Measurements from ENCODE around the gene C1orf116.

C1orf116 gene

GRCh38 chr1:207019661-207020060 lies 12.9 kb downstream of the C1orf116 start:
- DNase-seq (ENCODE audit: low read depth): no peak

GRCh38 chr1:207019161-207019560 lies 13.4 kb downstream of the C1orf116 start:
- no peak for DNase-seq (ENCODE audit: low read depth)

GRCh38 chr1:207018707-207019106 lies 13.8 kb downstream of the C1orf116 start:
- no peak for DNase-seq (ENCODE audit: low read depth)

GRCh38 chr1:207017615-207018559 lies 14.7 kb downstream of the C1orf116 start:
- DNase-seq (ENCODE audit: low read depth): no peak

- no peak for DNase-seq (ENCODE audit: low read depth)
Measured at GRCh38 chr1:207015791-207016190, 16.8 kb downstream of the C1orf116 start.

GRCh38 chr1:207014728-207015127 lies 17.8 kb downstream of the C1orf116 start:
- DNase-seq (ENCODE audit: low read depth): no peak

- DNase-seq (ENCODE audit: low read depth): no peak
Measured at GRCh38 chr1:207013321-207014085, 19.1 kb downstream of the C1orf116 start.

- DNase-seq (ENCODE audit: low read depth): no peak
Measured at GRCh38 chr1:207010726-207011125, 21.8 kb downstream of the C1orf116 start.

GRCh38 chr1:207009945-207010344 lies 22.6 kb downstream of the C1orf116 start:
- DNase-seq (ENCODE audit: low read depth): no peak

- DNase-seq (ENCODE audit: low read depth): no peak
Measured at GRCh38 chr1:207009182-207009850, 23.2 kb downstream of the C1orf116 start.

- peak; percentile 96 for DNase-seq (ENCODE audit: low read depth)
Measured at GRCh38 chr1:207007352-207008033, 25.1 kb downstream of the C1orf116 start.

- no peak for DNase-seq (ENCODE audit: low read depth)
Measured at GRCh38 chr1:207006914-207007313, 25.6 kb downstream of the C1orf116 start.

- DNase-seq (ENCODE audit: low read depth): no peak
Measured at GRCh38 chr1:207006083-207006482, 26.5 kb downstream of the C1orf116 start.

GRCh38 chr1:207004931-207005830 lies 27.4 kb downstream of the C1orf116 start:
- no peak for DNase-seq (ENCODE audit: low read depth)

GRCh38 chr1:207003210-207003609 lies 29.3 kb downstream of the C1orf116 start:
- no peak for DNase-seq (ENCODE audit: low read depth)

- no peak for DNase-seq (ENCODE audit: low read depth)
Measured at GRCh38 chr1:207002724-207003146, 29.8 kb downstream of the C1orf116 start.

GRCh38 chr1:207001492-207002245 lies 30.9 kb downstream of the C1orf116 start:
- DNase-seq (ENCODE audit: low read depth): no peak

- no peak for DNase-seq (ENCODE audit: low read depth)
Measured at GRCh38 chr1:207000651-207001291, 31.8 kb downstream of the C1orf116 start.

- no peak for DNase-seq (ENCODE audit: low read depth)
Measured at GRCh38 chr1:206998816-206999215, 33.7 kb downstream of the C1orf116 start.
